Loucy (cell line): ENCODE results near the gene PRCP.
"Not testable (repeated sequence)": the region's sequence is repeated elsewhere in the genome, so short reads cannot be mapped to it uniquely, and the experiment has no call there.

Experiments
- H2AFZ ChIP-seq: fragments of 200-600 bp; sonication (generic); 2 replicates; pipeline ENCODE4 v1.6.0; 2016; ENCODE audit warnings: antibody characterized with exemption, mild to moderate bottlenecking, low read length, moderate library complexity
- H3F3A ChIP-seq: fragments of 200-600 bp; 2 replicates; pipeline ENCODE4 v1.6.0; 2016; ENCODE audit warnings: antibody characterized with exemption, low read depth, mild to moderate bottlenecking
- H3K27me3 ChIP-seq: fragments of 200-600 bp; sonication (generic); 2 replicates; pipeline ENCODE4 v1.6.1; 2014; ENCODE audit warnings: low read length, mild to moderate bottlenecking; ENCODE audit not compliant: insufficient read depth, poor library complexity, severe bottlenecking
- H3K36me3 ChIP-seq: fragments of 200-600 bp; sonication (generic); 2 replicates; pipeline ENCODE4 v1.6.1; 2016; ENCODE audit warnings: low read length; ENCODE audit not compliant: insufficient read depth
- H3K4me1 ChIP-seq: fragments of 200-600 bp; sonication (generic); 2 replicates; pipeline ENCODE4 v1.5.1; 2014; ENCODE audit warnings: low read length, mild to moderate bottlenecking; ENCODE audit not compliant: insufficient read depth, poor library complexity, severe bottlenecking
- H3K4me2 ChIP-seq: fragments of 200-600 bp; sonication (generic); 2 replicates; pipeline ENCODE4 v1.6.0; 2014; ENCODE audit warnings: antibody characterized with exemption, low read length, low read depth, mild to moderate bottlenecking; ENCODE audit not compliant: poor library complexity, severe bottlenecking
- H3K4me3 ChIP-seq: fragments of 200-600 bp; sonication (generic); 2 replicates; pipeline ENCODE4 v1.5.1; 2014; ENCODE audit warnings: low read length, mild to moderate bottlenecking, mixed read lengths; ENCODE audit not compliant: poor library complexity, severe bottlenecking
- H3K79me2 ChIP-seq: fragments of 200-600 bp; sonication (generic); 2 replicates; pipeline ENCODE4 v1.6.1; 2014; ENCODE audit warnings: low read length; ENCODE audit not compliant: insufficient read depth
- H3K9ac ChIP-seq: fragments of 200-600 bp; sonication (generic); 2 replicates; pipeline ENCODE4 v1.6.0; 2014; ENCODE audit warnings: mild to moderate bottlenecking, low read depth, low read length, moderate library complexity; ENCODE audit not compliant: poor library complexity, severe bottlenecking
- H3K9me2 ChIP-seq: fragments of 200-600 bp; sonication (generic); replicated peaks from 2 replicates; pipeline ENCODE4 v1.6.1; 2016; ENCODE audit warnings: low read depth, low read length, mixed read lengths
- H3K9me3 ChIP-seq: fragments of 200-600 bp; sonication (generic); 2 replicates; pipeline ENCODE4 v1.6.1; 2014; ENCODE audit warnings: mild to moderate bottlenecking, antibody characterized with exemption, low read length, low read depth; ENCODE audit not compliant: insufficient read depth
- H4K20me1 ChIP-seq: fragments of 200-600 bp; sonication (generic); 2 replicates; pipeline ENCODE4 v1.6.0; 2014; ENCODE audit warnings: antibody characterized with exemption, low read length, mild to moderate bottlenecking; ENCODE audit not compliant: insufficient read depth, poor library complexity, severe bottlenecking
- EZH2phosphoT487 ChIP-seq: fragments of 200-600 bp; IDR thresholded peaks from 2 replicates; pipeline ENCODE4 v1.6.1; 2018; ENCODE audit warnings: antibody characterized with exemption, mild to moderate bottlenecking, moderate library complexity, borderline replicate concordance
- TF ChIP-seq, protein P1 (sequence below): fragments of 200-600 bp; sonication (generic); conservative IDR thresholded peaks from 2 replicates; pipeline ENCODE4 v1.5.1; 2014; ENCODE audit warnings: mild to moderate bottlenecking, antibody characterized with exemption, low read length

PRCP gene

DNA sequence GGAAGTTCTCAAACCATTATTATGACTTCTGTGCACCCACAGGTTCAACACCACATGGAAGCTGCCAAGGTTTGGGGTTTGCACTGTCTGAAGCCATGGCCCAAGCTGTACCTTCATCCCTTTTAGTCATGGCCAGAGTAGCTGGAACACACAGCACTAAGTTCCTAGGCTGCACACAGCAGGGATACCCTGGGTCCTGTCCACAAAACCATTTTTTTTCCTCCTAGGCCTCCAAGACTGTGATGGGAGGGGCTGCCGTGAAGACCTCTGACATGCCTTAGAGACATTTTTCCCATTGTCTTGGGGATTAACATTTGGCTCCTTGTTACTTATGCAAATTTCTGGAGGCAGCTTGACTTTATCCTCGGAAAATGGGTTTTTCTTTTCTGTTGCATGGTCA is 44.0 kb upstream of the PRCP start:
- H4K20me1 ChIP-seq, result no peaks in the 10 kb centered on the region
- TF ChIP-seq, protein P1, sequence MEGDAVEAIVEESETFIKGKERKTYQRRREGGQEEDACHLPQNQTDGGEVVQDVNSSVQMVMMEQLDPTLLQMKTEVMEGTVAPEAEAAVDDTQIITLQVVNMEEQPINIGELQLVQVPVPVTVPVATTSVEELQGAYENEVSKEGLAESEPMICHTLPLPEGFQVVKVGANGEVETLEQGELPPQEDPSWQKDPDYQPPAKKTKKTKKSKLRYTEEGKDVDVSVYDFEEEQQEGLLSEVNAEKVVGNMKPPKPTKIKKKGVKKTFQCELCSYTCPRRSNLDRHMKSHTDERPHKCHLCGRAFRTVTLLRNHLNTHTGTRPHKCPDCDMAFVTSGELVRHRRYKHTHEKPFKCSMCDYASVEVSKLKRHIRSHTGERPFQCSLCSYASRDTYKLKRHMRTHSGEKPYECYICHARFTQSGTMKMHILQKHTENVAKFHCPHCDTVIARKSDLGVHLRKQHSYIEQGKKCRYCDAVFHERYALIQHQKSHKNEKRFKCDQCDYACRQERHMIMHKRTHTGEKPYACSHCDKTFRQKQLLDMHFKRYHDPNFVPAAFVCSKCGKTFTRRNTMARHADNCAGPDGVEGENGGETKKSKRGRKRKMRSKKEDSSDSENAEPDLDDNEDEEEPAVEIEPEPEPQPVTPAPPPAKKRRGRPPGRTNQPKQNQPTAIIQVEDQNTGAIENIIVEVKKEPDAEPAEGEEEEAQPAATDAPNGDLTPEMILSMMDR, result no peak
- TF ChIP-seq EZH2phosphoT487, result no peak
- H3F3A ChIP-seq, result no peaks in the 10 kb centered on the region; the same call in 1 of the 2 replicates
- H2AFZ ChIP-seq, result no peak overlapping the region
- no peaks in the 10 kb centered on the region for H3K79me2 ChIP-seq
- H3K9me2 ChIP-seq, result no peaks in the 10 kb centered on the region
- no peaks in the 10 kb centered on the region for H3K36me3 ChIP-seq
- no peak overlapping the region for H3K9ac ChIP-seq
- peaks cover 5% of the 10 kb centered on the region; the same call in 1 of the 2 replicates for H3K9me3 ChIP-seq
- no peak overlapping the region for H3K4me2 ChIP-seq
- no peak overlapping the region for H3K4me3 ChIP-seq
- H3K4me1 ChIP-seq, result peaks cover 12% of the 10 kb centered on the region
- no peaks in the 10 kb centered on the region for H3K27me3 ChIP-seq

GRCh38 chr11:82943430-82943829 is 43.2 kb upstream of the PRCP start:
- not testable (repeated sequence) for H3K27me3 ChIP-seq, H3K79me2 ChIP-seq, H3K4me3 ChIP-seq, H3F3A ChIP-seq, H3K9me3 ChIP-seq, H3K9me2 ChIP-seq, H3K4me2 ChIP-seq, H4K20me1 ChIP-seq, H2AFZ ChIP-seq, H3K36me3 ChIP-seq, H3K9ac ChIP-seq
- H3K4me1 ChIP-seq, result peaks cover 12% of the 10 kb centered on the region

- Histone ChIP-seq H4K20me1 (no peaks in the 10 kb centered on the region), H2AFZ (no peak overlapping the region), H3K36me3 (no peaks in the 10 kb centered on the region), H3K4me2 (no peak overlapping the region), H3K4me3 (no peak overlapping the region), H3K4me1 (peaks cover 12% of the 10 kb centered on the region), H3K9me3 (peaks cover 5% of the 10 kb centered on the region; the same call in 1 of the 2 replicates), H3K9ac (no peak overlapping the region), H3F3A (no peaks in the 10 kb centered on the region; the same call in 1 of the 2 replicates), H3K79me2 (no peaks in the 10 kb centered on the region), H3K27me3 (no peaks in the 10 kb centered on the region), H3K9me2 (no peaks in the 10 kb centered on the region)
- TF ChIP-seq, protein P1, result no peak
- no peak for TF ChIP-seq EZH2phosphoT487
These were observed 42.1 kb upstream of the PRCP start for GRCh38 chr11:82942376-82942775.

DNA sequence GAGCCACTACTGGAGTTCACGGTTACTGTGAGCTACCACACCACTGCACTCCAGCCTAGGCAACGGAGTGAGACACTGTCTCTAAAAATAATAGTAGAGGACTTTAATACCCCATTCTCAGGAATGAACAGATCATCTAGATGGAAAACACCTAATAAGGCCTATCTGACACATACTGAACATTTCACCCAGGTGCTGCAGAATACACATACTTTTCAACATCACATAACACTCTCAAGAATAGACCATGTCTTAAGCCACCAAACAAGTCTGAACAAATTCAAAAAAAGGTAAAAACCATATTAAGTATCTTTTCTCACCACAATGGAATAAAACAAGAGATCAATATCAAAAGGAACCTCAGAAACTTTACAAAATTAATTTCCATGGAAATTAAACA is 39.2 kb upstream of the PRCP start:
- no peaks in the 10 kb centered on the region for H3K9me2 ChIP-seq
- TF ChIP-seq, protein P1, result no peak
- no peak for TF ChIP-seq EZH2phosphoT487
- H3K79me2 ChIP-seq, result no peaks in the 10 kb centered on the region
- no peak overlapping the region for H2AFZ ChIP-seq
- no peak overlapping the region for H3K4me2 ChIP-seq
- H3K4me3 ChIP-seq, result no peak overlapping the region
- no peaks in the 10 kb centered on the region for H3K36me3 ChIP-seq
- H3K27me3 ChIP-seq, result no peaks in the 10 kb centered on the region
- H3K9ac ChIP-seq, result no peak overlapping the region
- H4K20me1 ChIP-seq, result no peaks in the 10 kb centered on the region
- peaks cover 5% of the 10 kb centered on the region; the same call in 1 of the 2 replicates for H3K9me3 ChIP-seq
- peaks cover 15% of the 10 kb centered on the region for H3K4me1 ChIP-seq
- H3F3A ChIP-seq, result no peaks in the 10 kb centered on the region
